ENCODE data around the gene NFATC2. TPM values are rescaled to one million over a fixed set of nuclear protein-coding genes. Genes with fewer than 3 reads are reported as not detected.
A peak's percentile ranks its signal among the peaks of the same experiment; 100 is the strongest.

NFATC2 gene
- total RNA-seq, 3 donors from 2014 or later (not counting 1 experiment from before 2014, with no cell fraction given), result 141 to 195 (median 160) TPM

DNA sequence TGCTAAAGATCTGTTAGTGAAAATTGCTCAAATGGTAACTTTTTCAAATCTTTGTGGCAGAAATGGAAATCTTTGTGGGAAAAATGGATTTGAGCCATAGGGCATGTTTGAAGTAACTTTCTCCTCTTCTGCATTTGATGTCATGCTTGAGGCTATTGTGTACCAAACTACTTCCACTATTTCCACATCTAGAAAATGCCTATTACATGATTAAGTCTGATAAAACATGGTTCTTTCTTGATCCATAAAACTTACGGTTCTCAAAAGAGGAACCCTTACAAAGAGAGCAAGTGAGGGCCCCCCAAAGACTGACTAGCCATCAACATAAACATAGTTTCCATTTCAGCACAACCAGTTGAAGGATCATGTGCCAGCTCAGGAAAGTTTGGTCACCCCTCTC lies 150.6 kb downstream of the NFATC2 start:
- Histone ChIP-seq H3K36me3 (ENCODE audit: control insufficient read depth, insufficient read depth, low read length) (peaks cover 61% of the 10 kb centered on the region), H3K4me1 (ENCODE audit: control insufficient read depth, insufficient read depth, low read length) (peaks cover 36% of the 10 kb centered on the region), H3K9me3 (ENCODE audit: control insufficient read depth, insufficient read depth, low read length) (no peaks in the 10 kb centered on the region), H3K4me3 (ENCODE audit: low read length) (no peak overlapping the region), H3K27ac (ENCODE audit: low read length) (no peak overlapping the region), H3K27me3 (ENCODE audit: control insufficient read depth, insufficient read depth, low read length) (no peaks in the 10 kb centered on the region)
- Mint-ChIP-seq H3K9me3 (no peaks in the 10 kb centered on the region), H3K4me1 (peaks cover 55 to 61% of the 10 kb centered on the region in 2 donors), H3K27me3 (ENCODE audit: low read depth in 2 of 2) (no peaks in the 10 kb centered on the region), H3K27ac (peak overlapping the region; percentile 35 to 80), H3K36me3 (peaks cover 14% of the 10 kb centered on the region), H3K4me3 (no peak overlapping the region)
- no peak for ATAC-seq
- TF ChIP-seq, protein P1, sequence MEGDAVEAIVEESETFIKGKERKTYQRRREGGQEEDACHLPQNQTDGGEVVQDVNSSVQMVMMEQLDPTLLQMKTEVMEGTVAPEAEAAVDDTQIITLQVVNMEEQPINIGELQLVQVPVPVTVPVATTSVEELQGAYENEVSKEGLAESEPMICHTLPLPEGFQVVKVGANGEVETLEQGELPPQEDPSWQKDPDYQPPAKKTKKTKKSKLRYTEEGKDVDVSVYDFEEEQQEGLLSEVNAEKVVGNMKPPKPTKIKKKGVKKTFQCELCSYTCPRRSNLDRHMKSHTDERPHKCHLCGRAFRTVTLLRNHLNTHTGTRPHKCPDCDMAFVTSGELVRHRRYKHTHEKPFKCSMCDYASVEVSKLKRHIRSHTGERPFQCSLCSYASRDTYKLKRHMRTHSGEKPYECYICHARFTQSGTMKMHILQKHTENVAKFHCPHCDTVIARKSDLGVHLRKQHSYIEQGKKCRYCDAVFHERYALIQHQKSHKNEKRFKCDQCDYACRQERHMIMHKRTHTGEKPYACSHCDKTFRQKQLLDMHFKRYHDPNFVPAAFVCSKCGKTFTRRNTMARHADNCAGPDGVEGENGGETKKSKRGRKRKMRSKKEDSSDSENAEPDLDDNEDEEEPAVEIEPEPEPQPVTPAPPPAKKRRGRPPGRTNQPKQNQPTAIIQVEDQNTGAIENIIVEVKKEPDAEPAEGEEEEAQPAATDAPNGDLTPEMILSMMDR (IDR thresholded peaks at IDR 0.05), result no peak
- WGBS (ENCODE audit: insufficient coverage), result 90% methylated on average over 1 of the region's 1 CpG
- intact Hi-C loops (cut with micrococcal nuclease), result no loop called here
- DNase-seq, result no peak

DNA sequence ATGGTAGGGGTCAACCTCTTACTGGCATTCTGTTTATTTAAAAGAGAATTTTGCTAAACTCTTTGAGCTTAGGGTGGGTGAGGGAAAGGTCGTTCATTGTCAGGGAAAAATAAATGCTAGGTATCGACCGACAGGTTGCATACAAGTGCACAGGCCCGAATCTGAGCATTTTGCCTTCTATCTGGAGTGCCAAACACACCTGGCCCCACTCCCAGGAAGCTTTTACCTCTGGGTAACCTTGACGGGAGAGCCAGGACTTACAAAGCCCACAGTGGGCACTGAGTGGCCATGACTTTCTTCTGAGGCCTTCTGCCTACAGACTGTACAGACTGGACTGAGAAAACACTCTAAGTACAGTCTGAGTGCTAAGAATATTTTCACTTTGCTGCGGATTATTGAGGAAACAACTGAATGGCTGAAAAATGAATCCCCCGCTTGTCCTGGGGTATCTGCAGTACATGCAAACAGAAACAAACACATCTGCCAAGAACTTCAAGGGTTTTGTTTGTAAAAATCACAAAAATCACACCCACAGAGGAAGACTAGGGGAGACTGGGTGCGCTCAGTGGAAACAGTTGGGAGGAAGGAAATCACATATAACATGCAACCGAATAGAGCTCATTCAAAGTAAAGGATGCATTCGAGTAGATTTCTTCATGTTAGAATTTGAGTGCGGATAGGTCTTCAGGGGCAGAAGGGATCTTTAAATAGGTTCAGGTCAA lies 152.8 kb downstream of the NFATC2 start:
- intact Hi-C loops (cut with micrococcal nuclease), result loop anchor here (5.0 kb wide), 1 partner anchor 153 kb away; the partner anchor contains the start of gene NFATC2
- H3K9me3 Mint-ChIP-seq, result no peaks in the 10 kb centered on the region

DNA sequence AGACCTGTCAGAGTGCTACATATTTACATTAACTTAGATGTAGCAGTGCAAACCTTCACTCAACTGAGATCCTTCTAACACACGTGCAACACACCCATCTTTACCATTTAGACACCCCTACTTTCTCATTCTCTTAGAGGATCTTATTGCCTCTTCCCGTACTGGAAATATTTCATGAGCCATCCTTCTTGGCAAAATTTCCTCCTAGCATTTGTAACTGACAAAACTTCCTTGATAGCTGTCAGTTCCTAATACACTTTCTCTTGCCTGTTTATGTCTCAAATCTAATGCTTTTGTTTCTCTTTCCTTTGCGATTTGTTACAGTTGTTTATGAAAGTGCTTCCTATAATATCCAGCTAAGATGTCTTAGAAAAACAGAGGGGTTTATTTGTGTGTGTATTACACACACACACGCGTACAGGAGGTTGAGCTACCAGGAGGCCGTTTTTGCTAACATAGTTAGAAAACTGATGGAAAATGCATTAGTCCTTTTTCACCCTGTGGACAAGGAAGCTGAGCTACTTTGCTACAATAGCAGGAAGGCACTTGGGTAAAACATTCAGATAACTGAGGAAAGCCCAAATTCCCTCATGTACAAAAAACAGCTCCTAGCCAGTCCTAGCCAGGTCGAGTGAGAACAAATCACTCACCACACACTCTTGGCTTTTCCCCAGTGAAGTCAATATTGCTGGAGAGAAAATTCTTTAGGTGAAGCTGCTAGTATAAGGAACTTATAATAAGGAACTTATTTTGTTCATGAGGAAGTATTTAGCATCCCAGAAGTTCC lies 153.6 kb downstream of the NFATC2 start:
- no peaks in the 10 kb centered on the region for H3K27me3 ChIP-seq (ENCODE audit: control insufficient read depth, insufficient read depth, low read length)
- H3K4me1 Mint-ChIP-seq, result peaks cover 66 to 68% of the 10 kb centered on the region in 2 donors

More for the DNA sequence above, 152.8 kb downstream of the NFATC2 start:
- WGBS (ENCODE audit: insufficient coverage), result 64% methylated on average over 11 of the region's 11 CpGs
- H3K27ac ChIP-seq (ENCODE audit: low read length), result peak overlapping the region; percentile 49
- H3K4me3 Mint-ChIP-seq, result peak overlapping the region; percentile 75
- H3K36me3 Mint-ChIP-seq, result peaks cover 12% of the 10 kb centered on the region
- TF ChIP-seq, protein P1 (IDR thresholded peaks at IDR 0.05), result no peak
- peaks cover 48% of the 10 kb centered on the region for H3K36me3 ChIP-seq (ENCODE audit: control insufficient read depth, insufficient read depth, low read length)
- peaks cover 43% of the 10 kb centered on the region for H3K4me1 ChIP-seq (ENCODE audit: control insufficient read depth, insufficient read depth, low read length)
- H3K4me1 Mint-ChIP-seq, result peaks cover 65 to 68% of the 10 kb centered on the region in 2 donors
- no peaks in the 10 kb centered on the region for H3K27me3 Mint-ChIP-seq (ENCODE audit: low read depth in 2 of 2)
- no peaks in the 10 kb centered on the region for H3K27me3 ChIP-seq (ENCODE audit: control insufficient read depth, insufficient read depth, low read length)
- no peak overlapping the region for H3K4me3 ChIP-seq (ENCODE audit: low read length)
- peak overlapping the region; percentile 80 to 85 for H3K27ac Mint-ChIP-seq
- DNase-seq (no peak), ATAC-seq (peak; percentile 10 to 42 (median 31))
- no peaks in the 10 kb centered on the region for H3K9me3 ChIP-seq (ENCODE audit: control insufficient read depth, insufficient read depth, low read length)

More for the DNA sequence above, 153.6 kb downstream of the NFATC2 start:
- Mint-ChIP-seq H3K9me3 (no peaks in the 10 kb centered on the region), H3K27ac (peak overlapping the region; percentile 80 to 85), H3K36me3 (peaks cover 6% of the 10 kb centered on the region), H3K4me3 (peak overlapping the region; percentile 75), H3K27me3 (ENCODE audit: low read depth in 2 of 2) (no peaks in the 10 kb centered on the region)
- H3K27ac ChIP-seq (ENCODE audit: low read length), result no peak overlapping the region
- peaks cover 46% of the 10 kb centered on the region for H3K4me1 ChIP-seq (ENCODE audit: control insufficient read depth, insufficient read depth, low read length)
- no peak overlapping the region for H3K4me3 ChIP-seq (ENCODE audit: low read length)
- ATAC-seq (no peak), DNase-seq (no peak)
- H3K9me3 ChIP-seq (ENCODE audit: control insufficient read depth, insufficient read depth, low read length), result no peaks in the 10 kb centered on the region
- intact Hi-C loops (cut with micrococcal nuclease), result loop anchor here (5.0 kb wide), 1 partner anchor 153 kb away; the partner anchor contains the start of gene NFATC2
- TF ChIP-seq, protein P1 (IDR thresholded peaks at IDR 0.05), result no peak
- H3K36me3 ChIP-seq (ENCODE audit: control insufficient read depth, insufficient read depth, low read length), result peaks cover 47% of the 10 kb centered on the region
- WGBS (ENCODE audit: insufficient coverage), result 88% methylated on average over 6 of the region's 7 CpGs

All from natural killer cell (primary cell).